ENCODE results near the gene PEAK3. TPM values are rescaled to one million over a fixed set of nuclear protein-coding genes. Genes with fewer than 3 reads are reported as not detected.
A peak's percentile ranks its signal among the peaks of the same experiment; 100 is the strongest.

Gene PEAK3
- total RNA-seq, 2 experiments from 2014 or later, result not detected

- peak; percentile 14 for ATAC-seq
These were observed 30.6 kb downstream of the PEAK3 start for GRCh38 chr19:2251106-2252054.

GRCh38 chr19:2250766-2251105 lies 31.2 kb downstream of the PEAK3 start:
- ChIA-PET CTCF (interaction anchor here (0.7 to 3.1 kb wide), 5 partner anchors 11 to 96 kb away, joined by 3 to 12 read pairs (median 6); no protein-coding TSS in a partner anchor), POLR2A (interaction anchor here (0.7 to 15.0 kb wide), 8 partner anchors 7 to 161 kb away, joined by 3 to 202 read pairs (median 6); partner anchors contain the start of genes PLEKHJ1 and SF3A2)
- Mint-ChIP-seq H3K27me3 (peaks cover 2% of the 10 kb centered on the region), H3K36me3 (ENCODE audit: low read depth) (peaks cover 5% of the 10 kb centered on the region), H3K4me1 (ENCODE audit: low read depth) (peaks cover 5% of the 10 kb centered on the region), H3K27ac (no peak overlapping the region), H3K4me3 (no peak overlapping the region), H3K9me3 (no peaks in the 10 kb centered on the region)
- DNase-seq, result no peak
- intact Hi-C loops (cut with micrococcal nuclease), result no loop called here
- no peak for ATAC-seq
- no peak for TF ChIP-seq CTCF (IDR thresholded peaks at IDR 0.05)

More at GRCh38 chr19:2251106-2252054, 30.6 kb downstream of the PEAK3 start:
- no peaks in the 10 kb centered on the region for H3K9me3 Mint-ChIP-seq
- peaks cover 2% of the 10 kb centered on the region for H3K36me3 Mint-ChIP-seq (ENCODE audit: low read depth)
- peak; percentile 58 for DNase-seq
- H3K4me1 Mint-ChIP-seq (ENCODE audit: low read depth), result peaks cover 7% of the 10 kb centered on the region
- intact Hi-C loops (cut with micrococcal nuclease), result no loop called here
- TF ChIP-seq CTCF (IDR thresholded peaks at IDR 0.05), result no peak
- peaks cover 2% of the 10 kb centered on the region for H3K27me3 Mint-ChIP-seq
- ChIA-PET POLR2A (interaction anchor here (0.9 to 15.0 kb wide), 5 partner anchors 10 to 35 kb away, joined by 3 to 202 read pairs (median 4); partner anchors contain the start of genes PLEKHJ1 and SF3A2), CTCF (interaction anchor here (1.4 to 3.8 kb wide), 3 partner anchors 11 to 22 kb away, joined by 6 to 21 read pairs (median 12); no protein-coding TSS in a partner anchor)
- no peak overlapping the region for H3K27ac Mint-ChIP-seq
- H3K4me3 Mint-ChIP-seq, result peak overlapping the region; percentile 54

- TF ChIP-seq CTCF (IDR thresholded peaks at IDR 0.05), result no peak
- no peak for DNase-seq
- peak; percentile 14 for ATAC-seq
- intact Hi-C loops (cut with micrococcal nuclease), result no loop called here
- POLR2A ChIA-PET, result interaction anchor here (0.7 to 15.0 kb wide), 7 partner anchors 8 to 161 kb away, joined by 3 to 202 read pairs (median 9); partner anchors contain the start of gene SF3A2
- Mint-ChIP-seq H3K9me3 (no peaks in the 10 kb centered on the region), H3K27ac (no peak overlapping the region), H3K4me1 (ENCODE audit: low read depth) (peaks cover 5% of the 10 kb centered on the region), H3K27me3 (peaks cover 2% of the 10 kb centered on the region), H3K4me3 (no peak overlapping the region), H3K36me3 (ENCODE audit: low read depth) (peaks cover 6% of the 10 kb centered on the region)
- CTCF ChIA-PET, result interaction anchor here (0.7 to 2.9 kb wide), 3 partner anchors 10 to 95 kb away, joined by 3 to 12 read pairs (median 3); no protein-coding TSS in a partner anchor
These were observed 31.9 kb downstream of the PEAK3 start for GRCh38 chr19:2249880-2250765.

GRCh38 chr19:2249010-2249866 lies 32.7 kb downstream of the PEAK3 start, which contains the start of gene AMH:
TSS of gene AMH (plus strand) at chr19:2249323. CDS start at chr19:2249333, 10 bp downstream.
- ChIA-PET POLR2A (interaction anchor here (1.0 to 15.0 kb wide), 6 partner anchors 7 to 74 kb away, joined by 3 to 202 read pairs (median 9); partner anchors contain the start of gene SF3A2), CTCF (interaction anchor here (1.5 to 2.9 kb wide), 2 partner anchors 9 to 12 kb away, joined by 3 to 12 read pairs; no protein-coding TSS in a partner anchor)
- ATAC-seq, result no peak
- Mint-ChIP-seq H3K27ac (no peak within 1 kb of the TSS), H3K9me3 (no peaks in the 10 kb centered on the region), H3K36me3 (ENCODE audit: low read depth) (peaks cover 12% of the 10 kb centered on the region), H3K4me3 (no peak within 1 kb of the TSS), H3K4me1 (ENCODE audit: low read depth) (peaks cover 5% of the 10 kb centered on the region), H3K27me3 (peaks cover 2% of the 10 kb centered on the region)
- DNase-seq, result no peak
- intact Hi-C loops (cut with micrococcal nuclease), result no loop called here
- no peak for TF ChIP-seq CTCF (IDR thresholded peaks at IDR 0.05)

All from activated CD8-positive, alpha-beta T cell treated with anti-CD3 and anti-CD28 coated beads for 36 hours (primary cell).